ENCODE measurements around the gene GLRA1. TPM values are rescaled to one million over a fixed set of nuclear protein-coding genes. Genes with fewer than 3 reads are reported as not detected.
A peak's percentile ranks its signal among the peaks of the same experiment; 100 is the strongest.

Gene GLRA1
- total RNA-seq, 1 donor from 2014 or later: not detected

DNA sequence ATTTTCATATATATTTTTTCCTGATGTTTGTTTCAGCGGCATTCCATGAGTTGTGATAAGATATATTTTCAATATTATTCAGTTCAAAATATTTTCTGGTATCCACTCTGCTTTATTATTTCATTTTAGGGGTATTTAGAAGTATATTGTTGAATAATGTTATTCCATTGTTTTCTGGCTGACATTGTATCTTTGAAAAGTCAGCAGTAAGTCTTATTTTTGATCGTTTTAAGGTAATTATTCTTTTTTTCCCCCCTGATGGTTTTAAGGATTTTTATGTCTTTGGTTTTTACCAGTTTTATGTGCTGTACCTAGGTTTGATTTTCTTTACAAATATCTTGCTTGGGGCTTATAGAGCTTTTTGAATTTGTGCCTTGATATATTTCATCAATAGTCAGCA, 6.6 kb upstream of the GLRA1 start:
- H3K27me3 ChIP-seq (ENCODE audit: control insufficient read depth, insufficient read depth, low read length): no peaks in the 10 kb centered on the region
- DNase-seq (ENCODE audit: low read depth) (no peak), FAIRE-seq (no peak)
- H3K4me3 ChIP-seq (ENCODE audit: low read depth, low read length): no peak overlapping the region
- TF ChIP-seq CTCF (IDR thresholded peaks at IDR 0.05; ENCODE audit: insufficient read depth, low read length, severe bottlenecking): no peak
- no peaks in the 10 kb centered on the region for H3K36me3 ChIP-seq (ENCODE audit: control insufficient read depth, insufficient read depth, low read length)

GRCh38 chr5:151926188-151926587, 1.5 kb upstream of the GLRA1 start:
- no peaks in the 10 kb centered on the region for H3K36me3 ChIP-seq (ENCODE audit: control insufficient read depth, insufficient read depth, low read length)
- no peak for FAIRE-seq

DNA sequence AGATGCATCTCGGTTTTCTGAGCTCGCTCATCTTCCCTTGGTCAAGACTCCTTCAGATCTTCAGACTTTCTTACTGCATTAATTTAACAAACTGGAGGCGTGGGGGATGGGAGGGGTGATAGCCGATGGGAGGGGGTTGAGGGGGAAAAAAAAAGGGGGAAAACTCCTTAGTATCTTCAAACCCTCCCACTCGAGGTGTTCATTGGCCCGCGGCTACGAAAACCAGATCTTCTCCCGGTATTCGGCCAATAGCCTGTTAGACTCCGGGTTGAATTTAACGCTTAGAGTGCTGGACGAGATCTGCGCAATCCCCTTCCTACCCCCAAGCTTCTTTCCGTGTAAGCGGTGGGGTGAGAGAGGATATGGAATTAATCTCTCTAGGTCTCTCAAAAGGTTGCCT, 689 bp upstream of the GLRA1 start:
- DNase-seq (ENCODE audit: low read depth) (no peak), FAIRE-seq (no peak)
- no peak overlapping the region for H3K4me3 ChIP-seq (ENCODE audit: low read depth, low read length)
- H3K36me3 ChIP-seq (ENCODE audit: control insufficient read depth, insufficient read depth, low read length): no peaks in the 10 kb centered on the region
- peaks cover 2% of the 10 kb centered on the region for H3K27me3 ChIP-seq (ENCODE audit: control insufficient read depth, insufficient read depth, low read length)
- TF ChIP-seq CTCF (IDR thresholded peaks at IDR 0.05; ENCODE audit: insufficient read depth, low read length, severe bottlenecking): no peak

More at GRCh38 chr5:151926188-151926587, 1.5 kb upstream of the GLRA1 start:
- DNase-seq (ENCODE audit: low read depth): no peak
- TF ChIP-seq CTCF (IDR thresholded peaks at IDR 0.05; ENCODE audit: insufficient read depth, low read length, severe bottlenecking): no peak
- H3K4me3 ChIP-seq (ENCODE audit: low read depth, low read length): no peak overlapping the region
- H3K27me3 ChIP-seq (ENCODE audit: control insufficient read depth, insufficient read depth, low read length): peaks cover 2% of the 10 kb centered on the region

DNA sequence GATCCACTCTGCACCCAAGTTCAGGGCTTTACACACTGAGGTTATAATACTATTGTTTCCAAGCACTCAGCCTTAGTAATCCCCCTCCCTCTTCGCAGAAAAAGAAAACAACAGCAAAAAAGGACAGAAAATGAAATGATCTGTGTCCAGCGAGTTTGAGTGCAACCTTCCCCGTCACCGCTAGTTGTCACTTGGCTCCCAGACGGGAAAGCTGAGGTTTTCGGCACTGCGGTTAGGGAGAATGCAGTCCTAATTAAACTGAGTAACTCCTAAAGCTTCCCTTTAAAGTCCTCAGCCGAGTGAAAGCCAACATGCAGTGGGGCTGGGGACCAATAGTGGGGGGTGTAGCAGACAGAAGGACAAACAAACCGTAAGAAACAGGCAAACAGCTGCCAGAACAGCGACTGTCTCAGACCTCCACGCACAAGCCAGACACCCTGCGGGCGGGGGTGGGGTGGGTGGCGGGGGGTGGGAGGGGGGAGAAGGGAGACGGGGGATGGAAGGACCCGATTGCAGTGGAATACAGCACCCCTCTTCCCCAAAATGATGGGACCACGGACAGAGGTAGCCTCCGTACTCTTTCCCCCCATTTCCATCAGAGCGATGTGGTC, 680 bp downstream of the GLRA1 start:
- peak; percentile 58 for TF ChIP-seq CTCF (IDR thresholded peaks at IDR 0.05; ENCODE audit: insufficient read depth, low read length, severe bottlenecking)
- no peak for FAIRE-seq
- peak; percentile 14 for DNase-seq (ENCODE audit: low read depth)
- Histone ChIP-seq H3K27me3 (ENCODE audit: control insufficient read depth, insufficient read depth, low read length) (peaks cover 2% of the 10 kb centered on the region), H3K4me3 (ENCODE audit: low read depth, low read length) (no peak overlapping the region), H3K36me3 (ENCODE audit: control insufficient read depth, insufficient read depth, low read length) (no peaks in the 10 kb centered on the region)

- Histone ChIP-seq H3K27me3 (ENCODE audit: control insufficient read depth, insufficient read depth, low read length) (peaks cover 2% of the 10 kb centered on the region), H3K36me3 (ENCODE audit: control insufficient read depth, insufficient read depth, low read length) (no peaks in the 10 kb centered on the region), H3K4me3 (ENCODE audit: low read depth, low read length) (no peak overlapping the region)
- TF ChIP-seq CTCF (IDR thresholded peaks at IDR 0.05; ENCODE audit: insufficient read depth, low read length, severe bottlenecking): no peak
- DNase-seq (ENCODE audit: low read depth) (no peak), FAIRE-seq (no peak)
Observed at GRCh38 chr5:151921916-151922315, 2.7 kb downstream of the GLRA1 start.

DNA sequence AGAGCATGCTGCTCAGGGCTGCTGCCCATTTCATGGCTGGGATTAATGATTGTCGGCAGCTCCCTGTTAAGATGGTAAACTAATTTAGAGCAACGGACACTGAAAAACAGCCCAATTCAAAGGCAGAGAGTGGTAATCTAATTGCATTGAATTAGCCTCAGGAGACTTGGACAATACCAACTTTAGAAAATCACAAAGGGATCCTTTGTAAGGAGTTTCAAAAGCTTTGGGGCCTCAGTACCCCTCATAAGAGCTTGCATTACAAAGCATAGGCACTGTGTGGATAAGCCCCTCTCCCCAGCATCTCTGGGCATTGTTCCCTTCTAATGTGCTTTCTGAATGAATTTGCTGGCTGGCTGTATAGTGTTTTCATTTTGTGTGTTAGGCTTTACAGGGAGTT, 6.7 kb downstream of the GLRA1 start:
- Histone ChIP-seq H3K4me3 (ENCODE audit: low read depth, low read length) (no peak overlapping the region), H3K36me3 (ENCODE audit: control insufficient read depth, insufficient read depth, low read length) (no peaks in the 10 kb centered on the region), H3K27me3 (ENCODE audit: control insufficient read depth, insufficient read depth, low read length) (no peaks in the 10 kb centered on the region)
- FAIRE-seq (no peak), DNase-seq (ENCODE audit: low read depth) (no peak)
- no peak for TF ChIP-seq CTCF (IDR thresholded peaks at IDR 0.05; ENCODE audit: insufficient read depth, low read length, severe bottlenecking)
